Measurements from ENCODE around the gene AGAP1.

Gene AGAP1

DNA sequence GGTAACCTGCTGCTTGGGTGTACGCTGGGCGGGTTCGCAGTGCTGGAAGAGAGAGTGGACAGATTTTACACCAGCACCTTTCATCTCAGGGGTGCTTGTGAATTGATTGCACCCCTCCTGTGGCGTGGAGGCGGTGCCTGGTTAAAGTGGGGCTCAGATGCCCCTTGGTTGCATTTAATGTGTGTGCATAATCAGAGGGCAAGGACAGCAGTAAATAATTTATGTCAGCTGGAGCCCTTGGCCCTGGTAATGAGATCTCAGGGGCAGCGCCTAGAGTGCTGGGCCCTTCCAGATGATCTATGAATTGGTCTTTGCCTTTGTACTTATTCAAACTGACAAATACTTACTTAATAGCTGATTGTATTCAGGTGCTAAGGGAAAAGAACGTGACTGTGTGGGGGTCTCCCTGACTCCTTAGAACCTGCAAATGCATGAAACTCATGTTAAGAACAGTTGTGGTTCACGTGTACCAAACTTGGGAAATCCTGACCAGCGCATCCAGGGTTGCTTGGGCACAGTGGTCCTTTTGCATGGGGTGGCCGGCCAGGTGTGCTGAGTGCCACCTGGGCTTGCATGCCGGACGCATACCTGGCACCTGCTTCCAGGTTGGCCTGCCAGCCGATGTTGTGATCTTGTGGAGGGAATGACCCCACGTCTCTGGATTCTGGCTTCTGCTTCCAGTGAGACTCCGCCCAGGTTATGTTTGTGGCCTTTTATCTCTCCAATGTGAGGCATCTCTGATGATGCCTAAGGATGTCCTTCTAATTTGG is 118.5 kb downstream of the AGAP1 start:
- DNase-seq: no peak

DNA sequence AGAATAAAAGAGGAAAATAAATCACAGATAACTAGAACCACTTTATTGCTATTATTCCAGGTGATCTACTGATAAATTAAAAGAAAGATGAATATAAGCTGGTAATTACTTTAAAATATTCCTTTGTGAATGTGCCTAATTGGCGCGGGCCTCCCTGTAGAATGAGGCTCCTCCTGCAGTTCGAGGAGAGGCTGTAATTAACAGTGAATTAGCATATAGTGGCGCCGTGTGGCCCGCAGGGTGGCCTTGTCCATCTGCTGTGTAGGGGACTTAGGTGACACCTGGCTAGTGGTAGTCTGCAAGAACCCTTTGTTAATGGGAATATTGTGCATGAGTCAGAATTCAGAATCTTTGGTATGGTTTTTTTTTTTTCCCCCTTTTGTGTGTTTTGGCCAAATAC is 119.8 kb downstream of the AGAP1 start:
- DNase-seq: no peak

DNA sequence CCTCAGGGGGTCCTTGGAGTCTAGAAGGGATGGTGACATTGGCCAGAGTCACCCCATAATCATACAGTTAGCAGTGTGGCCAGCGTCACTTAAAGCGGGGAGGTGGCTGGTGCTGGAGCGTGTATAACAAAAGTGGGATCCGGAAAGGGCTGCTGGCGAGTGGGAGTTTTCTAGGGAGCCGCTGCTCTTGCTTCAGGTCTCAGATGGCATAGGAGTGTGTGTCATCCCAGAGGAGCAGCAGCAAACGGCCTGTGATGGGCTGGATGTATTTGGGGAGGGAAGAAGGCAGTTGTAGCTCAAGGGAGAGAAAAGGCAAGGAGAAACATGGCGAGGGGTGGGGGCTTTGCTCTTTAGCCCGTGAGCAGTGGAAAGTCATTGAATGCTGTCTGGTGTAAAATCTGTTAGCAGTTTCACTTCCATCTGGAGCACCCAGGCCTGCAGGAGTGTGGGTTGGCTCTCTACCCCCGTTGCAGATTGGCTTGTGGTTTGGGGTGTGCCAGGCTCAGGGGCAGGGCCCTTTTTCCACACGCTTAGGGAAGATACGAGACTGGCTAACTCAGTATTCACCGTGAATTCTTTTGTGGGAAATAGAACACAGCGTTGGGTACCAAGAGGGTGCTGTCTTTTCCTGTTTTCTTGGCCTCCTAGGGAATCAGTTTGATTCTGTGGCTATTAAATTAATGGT is 120.5 kb downstream of the AGAP1 start:
- no peak for DNase-seq

DNA sequence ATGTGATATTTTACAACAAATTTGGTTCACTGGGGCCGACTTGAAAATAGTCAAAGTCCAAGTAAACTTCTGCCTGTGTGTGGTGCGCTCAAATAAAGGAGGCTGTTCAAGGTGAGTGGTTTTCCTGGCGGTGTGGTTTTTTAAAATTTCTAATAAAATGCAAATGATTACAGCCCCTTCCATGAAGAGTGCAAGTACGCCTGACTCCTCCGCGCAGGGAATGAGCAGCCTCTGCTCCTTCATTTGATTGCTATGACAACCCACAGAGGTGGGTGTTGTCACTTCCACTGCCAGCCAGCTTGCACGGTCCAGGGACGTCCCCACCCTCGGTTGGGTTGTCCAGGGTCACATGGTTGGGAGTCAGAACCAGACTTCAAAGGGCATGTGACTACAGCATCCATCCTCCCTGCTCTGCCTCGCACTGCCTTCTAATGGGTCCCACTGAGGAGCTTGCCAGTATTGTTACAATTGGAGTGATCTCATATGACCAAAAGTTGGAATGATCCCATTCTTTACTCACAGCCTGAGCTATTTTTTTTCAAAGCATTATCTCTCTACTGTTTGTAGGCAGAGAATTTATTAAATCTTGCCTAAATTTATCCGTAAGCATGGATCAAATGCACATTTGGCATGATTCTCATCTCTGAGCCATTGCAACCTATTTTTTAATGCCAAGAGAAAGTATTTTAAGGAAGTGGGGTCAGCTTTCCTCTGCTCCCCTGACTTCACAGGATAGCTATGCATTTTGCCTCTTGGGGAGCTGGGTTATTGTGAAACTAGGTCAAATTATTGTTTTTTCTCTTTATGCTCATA is 121.3 kb downstream of the AGAP1 start:
- DNase-seq: no peak

DNA sequence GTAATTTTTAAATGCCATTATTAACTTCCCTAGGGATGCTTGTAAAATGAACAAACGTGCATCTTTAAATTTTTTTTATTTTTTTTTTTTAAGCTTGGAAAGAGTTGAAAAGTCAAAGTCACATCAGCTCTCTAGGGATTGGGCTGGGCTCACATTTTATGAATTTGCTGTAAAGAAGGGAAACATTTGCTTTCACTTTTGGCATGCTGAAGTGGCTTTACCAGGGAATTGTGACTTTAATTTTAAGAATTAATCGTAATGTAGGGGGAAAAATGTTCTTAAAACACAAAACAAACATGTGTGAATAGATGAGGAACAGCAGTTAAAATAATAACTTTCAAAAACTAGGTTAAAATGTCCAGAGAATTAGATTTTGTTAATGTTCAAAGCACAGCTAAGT is 123.0 kb downstream of the AGAP1 start:
- no peak for DNase-seq

DNA sequence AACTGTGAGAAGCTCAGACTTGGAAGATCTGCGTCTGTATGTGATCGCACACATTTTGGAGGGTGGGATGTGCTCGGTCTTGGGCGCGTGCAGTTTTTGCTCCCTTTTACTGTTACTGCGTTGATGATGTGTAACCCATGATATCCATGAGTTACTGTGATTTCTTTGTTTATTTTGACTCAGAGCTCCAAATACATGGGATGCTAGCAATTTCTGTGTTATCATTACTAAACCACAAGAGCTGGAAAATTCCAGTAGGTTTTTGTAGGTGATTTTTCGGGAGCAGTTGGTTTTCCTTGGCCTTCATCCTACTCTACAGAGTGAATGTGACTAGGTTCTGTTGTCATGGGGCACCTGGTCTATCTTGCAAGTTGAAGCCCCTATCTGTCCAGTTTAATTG is 124.2 kb downstream of the AGAP1 start:
- DNase-seq: no peak

DNA sequence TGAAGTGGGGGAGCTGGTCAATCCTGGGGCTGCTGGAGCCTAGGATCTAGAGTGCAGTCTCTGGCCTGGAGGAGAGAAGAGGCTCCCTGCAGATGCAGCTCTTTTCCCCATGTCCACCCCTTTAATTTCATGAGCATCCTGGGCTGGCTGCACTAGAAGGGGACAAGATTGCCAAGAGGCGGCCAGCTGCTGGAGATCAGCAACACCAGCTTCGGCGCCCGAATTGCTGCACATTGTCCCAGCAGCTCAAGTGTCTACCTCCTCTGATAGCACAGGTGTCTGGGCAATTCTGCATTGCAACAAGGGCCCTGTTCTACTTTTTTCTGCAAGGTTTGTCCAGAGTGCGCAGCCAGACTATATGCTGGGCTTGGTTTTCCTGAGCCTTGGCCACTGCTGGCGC is 125.7 kb downstream of the AGAP1 start:
- DNase-seq: no peak

DNA sequence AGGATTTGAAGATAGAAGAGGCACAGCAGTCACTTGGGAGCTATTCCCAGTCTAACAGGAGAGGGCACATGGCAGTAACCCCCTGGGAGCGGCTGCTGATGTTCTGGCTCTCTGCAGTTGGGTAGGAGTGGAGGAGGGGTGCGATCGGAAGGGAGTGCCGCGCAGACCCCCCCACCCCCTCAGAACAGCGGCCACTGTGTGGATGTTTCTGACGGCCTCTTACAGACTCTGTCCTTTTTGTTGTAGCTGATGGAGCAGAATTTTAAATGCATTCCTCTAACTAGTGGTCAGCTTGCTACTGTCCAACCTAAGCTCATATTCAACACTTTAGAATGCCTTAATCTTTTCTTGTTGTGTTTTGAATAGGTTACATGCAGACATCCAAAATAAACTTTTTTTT is 127.9 kb downstream of the AGAP1 start:
- no peak for DNase-seq

DNA sequence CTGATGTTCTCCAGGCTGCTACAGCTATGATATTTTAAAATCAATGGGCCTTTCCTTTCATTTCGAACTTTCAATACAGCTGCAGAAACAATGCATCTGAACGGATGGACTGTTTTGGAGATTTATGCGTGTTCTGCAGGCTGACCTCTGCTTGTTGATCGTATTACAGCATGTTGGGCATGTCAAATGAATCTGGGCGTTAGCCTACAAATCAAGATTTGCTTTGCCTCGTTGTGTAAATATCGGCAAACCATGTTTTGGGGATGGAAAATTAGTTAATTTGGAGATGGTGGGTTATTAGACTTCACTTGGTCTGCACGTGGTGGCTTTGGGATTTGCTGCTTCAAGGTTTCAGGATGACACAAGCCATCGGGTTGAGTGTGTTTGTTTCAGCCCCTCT is 129.3 kb downstream of the AGAP1 start:
- DNase-seq: no peak

DNA sequence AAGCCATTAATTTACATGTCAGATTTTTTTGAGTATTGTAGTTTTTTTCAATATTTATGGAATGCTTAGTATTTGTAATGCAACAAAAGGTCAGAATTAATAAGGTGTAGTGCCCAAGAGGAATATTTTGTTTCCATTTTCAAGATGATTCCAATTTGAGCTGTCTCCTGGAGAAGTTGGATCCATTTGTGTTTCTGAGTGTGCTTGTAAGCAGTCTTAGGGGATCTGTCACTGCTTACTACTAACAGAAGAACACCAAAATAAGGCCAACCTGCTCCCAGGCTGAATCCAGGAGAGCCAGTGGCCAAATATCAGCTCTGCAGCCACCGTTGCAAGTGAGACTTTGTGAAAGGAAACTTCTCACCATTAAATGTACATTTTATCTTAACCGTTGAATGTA is 129.9 kb downstream of the AGAP1 start:
- no peak for DNase-seq

DNA sequence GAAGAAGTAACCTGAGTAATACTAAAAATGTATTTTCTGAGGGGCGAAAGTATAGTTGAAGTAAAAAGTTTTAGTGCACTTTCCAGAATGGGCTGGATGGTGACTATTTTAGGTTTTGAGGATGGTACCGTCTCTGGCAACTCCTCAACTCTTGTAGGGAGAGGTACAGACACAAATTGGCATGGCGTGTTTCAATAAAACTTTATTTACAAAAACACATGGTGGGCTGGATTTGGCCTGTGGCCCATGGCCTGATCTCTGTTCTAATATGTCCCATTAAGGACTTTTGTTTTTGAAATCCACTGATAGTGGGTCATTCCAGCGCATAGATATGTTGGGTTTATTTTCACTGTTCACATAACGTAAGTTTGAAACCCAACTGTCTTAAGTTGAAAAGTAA is 132.8 kb downstream of the AGAP1 start:
- no peak for DNase-seq

DNA sequence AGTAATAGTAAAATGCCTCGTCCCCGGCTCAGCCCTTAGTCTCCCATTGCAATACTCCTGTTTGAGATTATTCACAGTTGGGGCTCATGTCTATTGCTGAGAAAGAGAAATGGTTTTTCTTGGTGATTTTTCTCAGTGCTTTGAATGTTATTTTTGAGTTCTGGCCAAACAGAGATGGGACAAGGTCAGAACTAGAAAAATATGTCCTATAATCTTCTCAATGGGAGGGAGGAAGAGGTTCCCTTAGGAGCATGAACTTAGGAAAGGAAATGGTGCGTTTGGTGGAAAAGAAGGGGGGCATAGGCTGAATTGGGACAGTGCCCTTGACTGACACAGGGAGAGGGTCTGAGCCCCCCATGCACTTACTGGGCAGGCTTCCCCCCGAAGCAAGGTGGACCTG is 133.8 kb downstream of the AGAP1 start:
- DNase-seq: no peak

DNA sequence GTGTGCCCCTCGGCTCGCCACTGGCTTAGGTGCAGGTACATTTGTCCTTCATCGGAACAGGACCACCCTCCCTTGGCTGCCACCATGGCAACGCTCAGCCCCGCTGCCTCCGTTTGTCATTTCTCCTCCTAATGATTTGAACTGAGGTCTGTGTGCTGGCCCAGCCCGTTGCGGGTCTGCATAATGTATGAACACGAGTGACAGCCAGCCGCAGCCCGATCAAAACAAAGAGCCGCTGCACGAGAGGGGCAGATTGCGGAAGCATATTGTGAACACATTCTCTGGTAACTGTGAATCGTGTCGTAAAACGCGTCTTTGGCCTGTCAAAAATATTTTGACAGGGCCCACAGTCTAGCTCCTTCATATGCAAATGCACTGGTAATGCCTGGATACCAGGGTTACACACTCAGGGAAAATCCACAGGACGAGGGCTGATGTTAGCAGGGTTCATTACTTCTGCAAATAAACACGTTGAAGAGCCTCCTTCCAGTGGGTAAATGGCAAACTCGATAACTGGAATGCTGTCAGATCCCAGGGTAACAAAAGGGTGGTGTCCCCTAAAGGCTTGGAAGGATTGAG is 137.0 kb downstream of the AGAP1 start:
- no peak for DNase-seq

DNA sequence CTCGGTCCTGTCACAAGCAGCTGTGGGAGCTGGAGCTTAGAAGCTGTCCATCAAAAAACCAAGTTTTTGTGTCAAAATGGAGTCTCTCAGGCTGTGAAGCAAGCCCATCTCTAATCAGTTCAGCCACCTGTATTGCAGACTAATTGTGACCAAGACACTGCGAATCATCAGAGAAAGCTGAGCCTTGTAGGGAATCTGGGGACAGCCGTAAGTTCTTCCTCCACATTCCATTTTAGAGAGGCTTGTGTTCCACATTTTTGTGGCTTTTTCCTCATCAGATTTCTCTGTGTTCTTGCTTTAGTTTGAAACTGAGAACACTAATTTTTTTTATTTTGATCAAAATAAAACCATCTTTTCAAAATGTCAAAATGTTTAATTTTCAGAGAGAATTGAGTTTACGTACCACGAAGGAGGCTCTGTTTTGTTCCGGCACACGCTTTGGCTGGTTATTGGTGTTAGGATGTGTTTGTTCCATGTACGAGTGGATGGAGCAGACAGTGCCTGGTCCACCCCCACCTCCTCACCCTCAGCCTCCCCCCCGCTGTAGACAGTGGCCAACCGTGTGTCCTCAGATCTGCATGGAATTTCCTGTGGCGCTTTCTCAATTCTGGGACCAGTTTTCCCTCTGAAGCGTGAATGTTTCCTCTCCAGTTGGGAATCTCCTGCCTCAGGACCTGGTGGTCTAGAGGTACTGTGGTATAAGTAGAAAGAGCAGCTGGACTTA is 140.8 kb downstream of the AGAP1 start:
- DNase-seq: no peak

DNA sequence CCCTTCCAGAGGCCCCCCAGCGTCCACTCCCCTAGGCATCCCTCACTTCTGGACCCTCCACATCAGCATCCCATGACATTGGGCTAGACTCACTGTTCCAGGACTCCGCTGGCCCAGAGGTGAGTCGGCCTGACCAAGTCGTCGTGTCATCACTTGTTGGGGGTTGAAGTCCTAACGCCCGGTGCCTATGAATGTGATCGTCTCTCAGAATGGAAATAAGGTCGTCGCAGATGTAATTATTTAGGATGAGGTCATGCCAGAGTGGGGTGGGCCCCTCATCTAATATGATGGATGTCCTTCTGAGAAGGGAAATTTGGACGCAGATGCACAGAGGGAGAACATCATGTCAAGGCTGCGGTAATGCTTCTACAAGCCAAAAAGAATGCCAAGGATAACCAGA is 142.7 kb downstream of the AGAP1 start:
- DNase-seq: no peak

DNA sequence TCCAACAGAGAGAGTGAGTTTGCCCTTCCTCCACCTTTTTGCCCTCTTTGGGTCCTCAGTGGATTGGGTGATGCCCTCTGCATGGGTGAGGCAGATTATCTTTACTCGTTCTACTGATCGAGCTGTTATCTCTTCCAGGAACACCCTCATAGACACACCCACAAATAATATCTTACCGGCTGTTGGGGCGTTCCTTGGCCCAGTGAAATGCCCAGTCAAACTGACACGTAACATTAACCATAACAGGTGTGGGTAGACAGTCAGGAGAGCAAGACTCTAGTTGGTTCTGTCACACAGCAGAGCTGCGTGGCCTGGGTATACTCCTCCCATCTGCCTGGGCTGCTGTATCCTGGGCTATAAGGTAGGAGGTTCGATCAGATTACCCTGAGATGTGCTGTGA is 144.1 kb downstream of the AGAP1 start:
- DNase-seq: no peak

DNA sequence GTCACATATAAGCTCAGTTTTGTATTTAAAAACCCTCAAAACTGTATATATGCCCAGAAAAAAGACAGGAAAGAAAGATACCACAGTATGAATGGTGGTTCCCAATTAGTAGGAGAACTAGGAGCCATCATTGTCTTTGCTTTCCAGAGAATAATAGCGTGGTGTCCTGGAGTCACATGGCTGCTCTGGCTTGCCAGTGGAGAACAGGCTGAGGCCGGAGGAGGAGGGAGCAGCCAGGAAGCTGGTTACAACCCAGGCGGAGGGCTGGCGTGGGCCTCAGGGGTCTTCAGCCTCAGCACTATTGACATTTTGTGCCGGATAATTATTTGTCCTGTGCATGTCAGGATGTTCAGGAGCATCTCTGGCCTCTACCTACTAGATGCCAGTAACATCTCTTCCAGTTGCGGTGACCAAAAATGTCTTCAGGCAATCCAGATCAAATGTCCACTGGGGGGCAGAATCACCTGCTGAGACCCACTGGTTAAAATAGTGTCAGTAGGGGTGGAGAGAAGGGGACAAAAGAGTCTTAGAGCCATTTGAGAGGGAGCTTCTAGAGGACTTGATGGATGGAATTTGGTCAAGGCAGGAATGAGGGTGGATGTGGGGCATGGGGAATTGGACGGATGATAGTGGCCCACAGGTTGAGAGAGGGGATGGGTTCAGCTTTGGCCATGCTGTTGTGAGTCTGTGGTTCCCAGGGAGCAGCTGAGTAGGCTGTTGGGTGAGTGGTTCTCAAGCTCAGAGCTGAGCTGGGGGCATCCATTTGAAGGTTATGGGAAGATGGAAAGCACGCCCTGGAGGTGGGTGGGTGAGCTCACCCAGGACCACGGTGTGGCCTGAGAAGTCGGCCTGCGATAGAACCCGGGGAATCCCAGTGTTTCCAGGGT is 144.9 kb downstream of the AGAP1 start:
- no peak for DNase-seq

DNA sequence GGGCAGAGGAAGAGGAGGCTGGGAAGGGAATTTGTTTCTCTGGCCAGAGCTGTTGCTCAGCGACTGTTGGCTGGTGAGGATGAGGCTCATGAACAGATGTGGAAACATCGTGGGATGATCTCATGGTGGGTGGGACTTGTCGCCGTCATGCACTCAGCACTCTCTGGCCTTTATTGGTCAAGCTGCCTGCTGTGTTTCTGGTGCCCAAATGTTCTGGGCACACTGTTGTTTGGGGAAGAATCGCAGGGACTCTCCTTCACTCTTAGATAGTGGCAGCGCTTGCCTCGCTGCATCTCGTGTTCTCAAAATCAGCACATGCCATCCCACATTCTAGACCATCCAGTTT is 145.6 kb downstream of the AGAP1 start:
- no peak for DNase-seq

DNA sequence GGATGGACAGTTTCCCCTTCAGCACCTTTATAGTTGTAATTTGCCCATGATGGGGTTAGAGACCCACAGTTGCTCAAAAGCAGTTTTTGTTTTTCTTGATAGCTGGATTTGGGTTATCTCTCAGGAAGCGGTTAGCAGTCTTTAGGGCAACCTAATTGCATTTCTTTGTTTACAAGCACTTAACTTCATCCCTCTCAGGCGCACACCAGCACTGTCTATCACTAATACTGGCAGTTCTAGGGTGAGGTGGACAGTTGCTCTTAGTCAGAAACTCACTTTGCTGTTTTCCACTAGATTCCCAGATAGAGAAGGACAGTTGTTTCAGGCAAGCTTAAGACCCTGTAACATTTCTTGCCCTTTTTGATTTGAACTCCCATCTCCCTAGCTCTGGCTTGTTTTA is 146.0 kb downstream of the AGAP1 start:
- no peak for DNase-seq

DNA sequence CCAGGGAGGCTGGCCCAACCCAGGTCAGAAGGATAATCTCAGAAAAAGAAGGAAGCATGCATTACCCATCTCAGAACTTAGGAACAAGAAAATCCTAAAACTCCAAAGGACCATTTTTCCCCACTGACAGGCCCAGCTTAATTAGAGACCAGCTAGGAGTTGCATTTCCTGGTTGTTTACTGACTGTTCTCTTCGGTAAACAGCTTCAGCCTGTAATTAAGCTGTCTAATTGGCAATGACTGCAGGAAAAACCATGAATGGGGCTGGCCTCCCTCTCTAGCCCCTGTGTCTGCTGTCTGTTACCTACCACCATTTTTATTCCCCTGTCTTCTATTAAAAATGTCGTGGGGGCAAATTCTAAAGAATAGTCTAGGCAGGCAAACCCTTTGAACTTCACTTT is 146.5 kb downstream of the AGAP1 start:
- DNase-seq: no peak

DNA sequence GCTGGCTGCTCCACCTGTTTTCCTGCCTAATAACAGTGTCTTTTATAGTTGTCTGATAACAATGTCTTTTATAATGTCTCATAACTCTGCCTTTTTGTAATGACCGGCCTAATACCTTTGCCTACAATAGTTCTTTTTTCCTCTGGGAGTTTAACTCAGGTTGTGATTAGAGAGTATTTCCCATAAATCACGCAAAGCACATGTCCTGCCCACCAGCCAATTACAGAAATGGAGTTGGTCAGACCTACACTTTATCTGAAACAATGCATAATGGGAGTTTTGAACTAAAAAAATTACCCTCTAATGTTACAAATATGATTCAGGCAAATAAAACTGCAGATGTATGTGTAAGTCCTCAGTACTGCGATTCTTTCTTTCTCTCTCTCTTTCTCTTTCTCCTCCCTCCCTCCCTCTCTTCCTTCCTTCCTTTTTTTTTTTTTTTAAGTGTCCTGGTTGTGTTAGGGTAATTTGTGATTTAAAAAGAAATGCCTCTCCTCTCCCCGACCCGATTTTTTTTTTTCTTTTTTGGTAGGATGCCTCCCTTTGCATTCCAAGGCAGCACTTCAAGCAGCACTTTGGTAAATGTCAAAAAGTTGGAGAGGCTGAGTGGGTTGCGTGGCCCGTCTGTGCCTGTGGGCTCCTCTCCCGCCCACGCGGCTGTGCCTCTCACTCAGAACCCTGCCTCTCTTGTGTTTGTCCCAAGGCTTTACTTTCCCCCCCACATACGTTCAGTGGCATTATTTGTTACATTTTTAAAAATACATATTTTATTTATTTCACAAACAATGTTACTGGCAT is 147.3 kb downstream of the AGAP1 start:
- no peak for DNase-seq
